Measurements from ENCODE around the gene GLRB.

- no peak for TF ChIP-seq POLR2A (IDR thresholded peaks at IDR 0.05; ENCODE audit: low read length)
- no peak for TF ChIP-seq GATA1 (IDR thresholded peaks at IDR 0.05; ENCODE audit: low read depth, low read length)
These were observed 75.8 kb downstream of the GLRB start for GRCh38 chr4:157151711-157152110.
